ENCODE data around the gene CD7. TPM values are rescaled to one million over a fixed set of nuclear protein-coding genes. Genes with fewer than 3 reads are reported as not detected.

The CD7 gene
- total and polyA plus RNA-seq, 9 of the 15 experiments (the other 6 are each of a cell fraction or from before 2014, with no cell fraction given): 0.21 to 0.35 TPM; not detected in 7

DNA sequence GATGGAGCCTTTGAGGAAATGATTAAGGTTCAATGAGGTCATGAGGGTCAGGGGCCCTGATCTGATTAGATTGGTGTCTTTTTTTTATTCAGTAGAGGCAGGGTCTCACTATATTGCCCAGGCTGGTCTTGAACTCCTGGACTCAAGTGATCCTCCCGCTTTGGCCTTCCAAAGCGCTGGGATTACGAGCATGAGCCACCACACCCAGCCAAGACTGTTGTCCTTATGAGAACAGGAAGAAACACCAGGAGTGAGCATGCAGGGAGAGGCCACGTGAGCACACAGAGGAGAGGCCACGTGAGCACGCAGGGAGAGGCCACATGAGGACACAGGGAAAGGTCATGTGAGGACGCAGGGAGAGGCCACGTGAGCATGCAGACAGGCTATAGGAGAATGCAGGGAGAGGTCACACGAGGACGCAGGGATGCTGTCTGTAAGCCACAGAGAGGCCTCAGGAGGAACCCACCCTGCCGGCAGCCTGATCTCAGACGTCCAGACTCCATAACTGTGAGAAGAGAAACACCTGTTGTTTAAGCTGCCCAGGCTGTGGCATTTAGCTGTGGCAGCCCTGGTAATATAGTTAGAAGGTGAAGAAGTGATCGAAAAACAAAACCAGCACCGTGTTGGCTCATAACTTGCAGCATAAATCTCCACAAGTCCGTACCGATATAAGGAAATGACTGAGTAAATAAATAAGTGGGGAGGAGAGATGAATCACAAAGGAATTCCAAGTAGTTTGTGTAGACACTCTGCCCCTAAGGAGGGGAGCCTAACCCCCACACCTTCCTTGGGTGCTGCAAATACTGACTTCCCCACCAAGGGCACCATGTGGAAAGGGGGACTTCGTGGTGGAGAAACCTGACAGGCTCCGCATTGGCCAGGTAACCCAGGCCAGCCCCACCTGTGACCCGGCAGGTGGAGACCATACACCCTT lies 29.3 kb downstream of the CD7 start (continued):
- TF ChIP-seq RUNX1 (IDR thresholded peaks at IDR 0.05; ENCODE audit: low read depth): no peak
- TF ChIP-seq MEIS2 (IDR thresholded peaks at IDR 0.05; ENCODE audit: partially characterized antibody): peak; percentile 22
- TF ChIP-seq, protein P1, sequence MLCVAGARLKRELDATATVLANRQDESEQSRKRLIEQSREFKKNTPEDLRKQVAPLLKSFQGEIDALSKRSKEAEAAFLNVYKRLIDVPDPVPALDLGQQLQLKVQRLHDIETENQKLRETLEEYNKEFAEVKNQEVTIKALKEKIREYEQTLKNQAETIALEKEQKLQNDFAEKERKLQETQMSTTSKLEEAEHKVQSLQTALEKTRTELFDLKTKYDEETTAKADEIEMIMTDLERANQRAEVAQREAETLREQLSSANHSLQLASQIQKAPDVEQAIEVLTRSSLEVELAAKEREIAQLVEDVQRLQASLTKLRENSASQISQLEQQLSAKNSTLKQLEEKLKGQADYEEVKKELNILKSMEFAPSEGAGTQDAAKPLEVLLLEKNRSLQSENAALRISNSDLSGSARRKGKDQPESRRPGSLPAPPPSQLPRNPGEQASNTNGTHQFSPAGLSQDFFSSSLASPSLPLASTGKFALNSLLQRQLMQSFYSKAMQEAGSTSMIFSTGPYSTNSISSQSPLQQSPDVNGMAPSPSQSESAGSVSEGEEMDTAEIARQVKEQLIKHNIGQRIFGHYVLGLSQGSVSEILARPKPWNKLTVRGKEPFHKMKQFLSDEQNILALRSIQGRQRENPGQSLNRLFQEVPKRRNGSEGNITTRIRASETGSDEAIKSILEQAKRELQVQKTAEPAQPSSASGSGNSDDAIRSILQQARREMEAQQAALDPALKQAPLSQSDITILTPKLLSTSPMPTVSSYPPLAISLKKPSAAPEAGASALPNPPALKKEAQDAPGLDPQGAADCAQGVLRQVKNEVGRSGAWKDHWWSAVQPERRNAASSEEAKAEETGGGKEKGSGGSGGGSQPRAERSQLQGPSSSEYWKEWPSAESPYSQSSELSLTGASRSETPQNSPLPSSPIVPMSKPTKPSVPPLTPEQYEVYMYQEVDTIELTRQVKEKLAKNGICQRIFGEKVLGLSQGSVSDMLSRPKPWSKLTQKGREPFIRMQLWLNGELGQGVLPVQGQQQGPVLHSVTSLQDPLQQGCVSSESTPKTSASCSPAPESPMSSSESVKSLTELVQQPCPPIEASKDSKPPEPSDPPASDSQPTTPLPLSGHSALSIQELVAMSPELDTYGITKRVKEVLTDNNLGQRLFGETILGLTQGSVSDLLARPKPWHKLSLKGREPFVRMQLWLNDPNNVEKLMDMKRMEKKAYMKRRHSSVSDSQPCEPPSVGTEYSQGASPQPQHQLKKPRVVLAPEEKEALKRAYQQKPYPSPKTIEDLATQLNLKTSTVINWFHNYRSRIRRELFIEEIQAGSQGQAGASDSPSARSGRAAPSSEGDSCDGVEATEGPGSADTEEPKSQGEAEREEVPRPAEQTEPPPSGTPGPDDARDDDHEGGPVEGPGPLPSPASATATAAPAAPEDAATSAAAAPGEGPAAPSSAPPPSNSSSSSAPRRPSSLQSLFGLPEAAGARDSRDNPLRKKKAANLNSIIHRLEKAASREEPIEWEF (CRISPR knock-in tag; IDR thresholded peaks at IDR 0.05): no peak
- TF ChIP-seq HLTF (IDR thresholded peaks at IDR 0.05): peak; percentile 86; the same call in 1 of the 2 replicates
- TF ChIP-seq RBM22 (IDR thresholded peaks at IDR 0.05; ENCODE audit: low read depth, low read length, poor library complexity, severe bottlenecking): no peak
- peak; percentile 83 for TF ChIP-seq ZNF121 (CRISPR knock-in tag; conservative IDR thresholded peaks at IDR 0.05)
- TF ChIP-seq, protein P2, sequence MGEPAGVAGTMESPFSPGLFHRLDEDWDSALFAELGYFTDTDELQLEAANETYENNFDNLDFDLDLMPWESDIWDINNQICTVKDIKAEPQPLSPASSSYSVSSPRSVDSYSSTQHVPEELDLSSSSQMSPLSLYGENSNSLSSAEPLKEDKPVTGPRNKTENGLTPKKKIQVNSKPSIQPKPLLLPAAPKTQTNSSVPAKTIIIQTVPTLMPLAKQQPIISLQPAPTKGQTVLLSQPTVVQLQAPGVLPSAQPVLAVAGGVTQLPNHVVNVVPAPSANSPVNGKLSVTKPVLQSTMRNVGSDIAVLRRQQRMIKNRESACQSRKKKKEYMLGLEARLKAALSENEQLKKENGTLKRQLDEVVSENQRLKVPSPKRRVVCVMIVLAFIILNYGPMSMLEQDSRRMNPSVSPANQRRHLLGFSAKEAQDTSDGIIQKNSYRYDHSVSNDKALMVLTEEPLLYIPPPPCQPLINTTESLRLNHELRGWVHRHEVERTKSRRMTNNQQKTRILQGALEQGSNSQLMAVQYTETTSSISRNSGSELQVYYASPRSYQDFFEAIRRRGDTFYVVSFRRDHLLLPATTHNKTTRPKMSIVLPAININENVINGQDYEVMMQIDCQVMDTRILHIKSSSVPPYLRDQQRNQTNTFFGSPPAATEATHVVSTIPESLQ (CRISPR knock-in tag; IDR thresholded peaks at IDR 0.05): no peak
- no peak for TF ChIP-seq NFE2 (IDR thresholded peaks at IDR 0.05; ENCODE audit: low read depth)
- TF ChIP-seq CCAR2 (IDR thresholded peaks at IDR 0.05; ENCODE audit: low read depth, low read length): no peak
- TF ChIP-seq KLF10 (CRISPR knock-in tag; IDR thresholded peaks at IDR 0.05): no peak
- TF ChIP-seq ZKSCAN8 (CRISPR knock-in tag; IDR thresholded peaks at IDR 0.05): peak; percentile 82
- TF ChIP-seq MYNN (IDR thresholded peaks at IDR 0.05): no peak
- TF ChIP-seq MYNN (CRISPR knock-in tag; IDR thresholded peaks at IDR 0.05): no peak
- peak; percentile 11 to 73; a peak in 3 of 4 replicates for TF ChIP-seq MAZ (CRISPR knock-in tag; conservative IDR thresholded peaks at IDR 0.05 in 1 of 2, IDR thresholded peaks at IDR 0.05 in 1 of 2)
- TF ChIP-seq, protein P3, sequence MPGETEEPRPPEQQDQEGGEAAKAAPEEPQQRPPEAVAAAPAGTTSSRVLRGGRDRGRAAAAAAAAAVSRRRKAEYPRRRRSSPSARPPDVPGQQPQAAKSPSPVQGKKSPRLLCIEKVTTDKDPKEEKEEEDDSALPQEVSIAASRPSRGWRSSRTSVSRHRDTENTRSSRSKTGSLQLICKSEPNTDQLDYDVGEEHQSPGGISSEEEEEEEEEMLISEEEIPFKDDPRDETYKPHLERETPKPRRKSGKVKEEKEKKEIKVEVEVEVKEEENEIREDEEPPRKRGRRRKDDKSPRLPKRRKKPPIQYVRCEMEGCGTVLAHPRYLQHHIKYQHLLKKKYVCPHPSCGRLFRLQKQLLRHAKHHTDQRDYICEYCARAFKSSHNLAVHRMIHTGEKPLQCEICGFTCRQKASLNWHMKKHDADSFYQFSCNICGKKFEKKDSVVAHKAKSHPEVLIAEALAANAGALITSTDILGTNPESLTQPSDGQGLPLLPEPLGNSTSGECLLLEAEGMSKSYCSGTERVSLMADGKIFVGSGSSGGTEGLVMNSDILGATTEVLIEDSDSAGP (CRISPR knock-in tag; IDR thresholded peaks at IDR 0.05): no peak

All from K562 (cell line).